Measurements from ENCODE around the gene CDX1. TPM values are rescaled to one million over a fixed set of nuclear protein-coding genes. Genes with fewer than 3 reads are reported as not detected.

The CDX1 gene
- total and polyA plus RNA-seq, 2 of the 8 experiments (the other 6 are each of a cell fraction or from before 2014, with no cell fraction given): not detected

DNA sequence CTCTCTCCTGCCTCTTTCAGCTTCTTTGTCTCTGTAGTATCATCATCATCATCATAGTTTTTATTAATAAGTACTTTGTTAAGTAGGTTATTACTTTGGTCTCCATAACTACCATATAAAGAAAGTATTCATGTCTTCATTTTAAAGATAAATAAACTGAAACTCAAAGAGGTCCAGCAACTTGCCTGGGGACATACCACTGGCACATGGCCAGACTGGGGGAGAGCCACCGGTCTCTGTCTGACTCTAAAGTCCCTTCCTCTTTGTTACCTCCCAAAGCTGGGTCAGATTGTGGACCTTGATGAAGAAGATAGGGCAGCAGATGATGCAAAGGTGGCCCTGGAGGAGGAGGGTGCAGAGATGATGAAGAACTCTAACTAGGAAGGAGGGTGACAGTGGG, 8.5 kb downstream of the CDX1 start:
- H4K91ac ChIP-seq (replicated peaks; ENCODE audit: insufficient read length, low read length): no peak overlapping the region
- no peaks in the 10 kb centered on the region for H3K79me2 ChIP-seq (ENCODE audit: control insufficient read depth in 1 of 2, insufficient read depth in 2 of 2, low read length in 2 of 2)
- H2BK12ac ChIP-seq (ENCODE audit: low read depth, low read length): no peak overlapping the region
- H3K18ac ChIP-seq (ENCODE audit: extremely low read depth, low read length): no peak overlapping the region
- H2AK5ac ChIP-seq (ENCODE audit: low read depth, low read length): no peak overlapping the region
- H3K79me1 ChIP-seq (ENCODE audit: low read depth, low read length): no peaks in the 10 kb centered on the region; the same call in 1 of the 2 replicates
- no peak overlapping the region for H2BK20ac ChIP-seq (ENCODE audit: low read length)
- no peaks in the 10 kb centered on the region for H4K20me1 ChIP-seq (replicated peaks in 1 of 2; ENCODE audit: control insufficient read depth in 1 of 2, insufficient read depth in 2 of 2, low read length in 2 of 2)
- H3K9ac ChIP-seq (replicated peaks in 1 of 4; ENCODE audit: extremely low read depth in 1 of 4, low read depth in 3 of 4, low read length in 3 of 4): no peak overlapping the region
- no peak overlapping the region for H2BK15ac ChIP-seq (ENCODE audit: low read length)
- H3K27me3 ChIP-seq (replicated peaks in 1 of 4; ENCODE audit: control insufficient read depth in 3 of 4, extremely low read depth in 1 of 4, insufficient read depth in 3 of 4, low read length in 3 of 4): peaks cover 4 to 23% (median 17%) of the 10 kb centered on the region in 4 experiments
- no peak overlapping the region for H3K4me2 ChIP-seq (ENCODE audit: insufficient read depth in 1 of 2, low read depth in 2 of 2, low read length in 2 of 2)
- CTCF ChIA-PET (ENCODE audit: partially characterized antibody): interaction anchor here (0.9 to 17.8 kb wide), 24 partner anchors 13 to 176 kb away, joined by 3 to 406 read pairs (median 6); partner anchors contain the start of genes CDX1, PDGFRB and SLC6A7
- TF ChIP-seq KDM4A (IDR thresholded peaks at IDR 0.05; ENCODE audit: low read depth, low read length, severe bottlenecking): no peak
- TF ChIP-seq KDM1A (IDR thresholded peaks at IDR 0.05; ENCODE audit: borderline replicate concordance, low read length): no peak
- TF ChIP-seq CREB1 (IDR thresholded peaks at IDR 0.05): no peak
- TF ChIP-seq TAF1 (IDR thresholded peaks at IDR 0.05; ENCODE audit: low read depth, low read length): no peak
- TF ChIP-seq SP2 (IDR thresholded peaks at IDR 0.05; ENCODE audit: low read length): no peak
- TF ChIP-seq TCF12 (IDR thresholded peaks at IDR 0.05; ENCODE audit: low read depth, low read length): no peak
- TF ChIP-seq CHD2 (IDR thresholded peaks at IDR 0.05; ENCODE audit: low read length): no peak
- TF ChIP-seq, protein P1, sequence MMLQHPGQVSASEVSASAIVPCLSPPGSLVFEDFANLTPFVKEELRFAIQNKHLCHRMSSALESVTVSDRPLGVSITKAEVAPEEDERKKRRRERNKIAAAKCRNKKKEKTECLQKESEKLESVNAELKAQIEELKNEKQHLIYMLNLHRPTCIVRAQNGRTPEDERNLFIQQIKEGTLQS (IDR thresholded peaks at IDR 0.05; ENCODE audit: insufficient read depth, low read depth, low read length): no peak
- no peak for TF ChIP-seq YY1 (IDR thresholded peaks at IDR 0.05; ENCODE audit: low read depth, low read length)
- no peak for TF ChIP-seq EGR1 (IDR thresholded peaks at IDR 0.05; ENCODE audit: borderline replicate concordance, low read depth, low read length)
- no peak for TF ChIP-seq EP300 (IDR thresholded peaks at IDR 0.05; ENCODE audit: borderline replicate concordance in 1 of 2, low read depth in 2 of 2, low read length in 2 of 2)
- TF ChIP-seq MAFK (IDR thresholded peaks at IDR 0.05; ENCODE audit: low read depth, low read length): no peak
- no peak overlapping the region for H2BK120ac ChIP-seq (replicated peaks; ENCODE audit: low read depth, low read length)
- no peak overlapping the region for H4K5ac ChIP-seq (ENCODE audit: insufficient read length, low read depth, low read length)
- no peak for DNase-seq (ENCODE audit: low read depth in 1 of 2, low spot score in 2 of 2)
- H3K4me1 ChIP-seq (replicated peaks in 1 of 4; ENCODE audit: control insufficient read depth in 3 of 4, insufficient read depth in 4 of 4, low read length in 3 of 4): no peaks in the 10 kb centered on the region; a peak in 1 of 7 replicates
- H4K8ac ChIP-seq (ENCODE audit: extremely low read depth, insufficient read depth, low read length): no peak overlapping the region
- no peaks in the 10 kb centered on the region for H3K36me3 ChIP-seq (ENCODE audit: control insufficient read depth in 2 of 4, insufficient read depth in 4 of 4, low read length in 3 of 4)
- H2BK5ac ChIP-seq (ENCODE audit: low read depth, low read length): no peak overlapping the region
- H3K14ac ChIP-seq (ENCODE audit: insufficient read length): no peak overlapping the region
- POLR2A ChIA-PET (ENCODE audit: partially characterized antibody): interaction anchor here (0.9 kb wide), 1 partner anchor 43 kb away, joined by 3 read pairs; no protein-coding TSS in a partner anchor
- H3K9me3 ChIP-seq (ENCODE audit: insufficient read depth in 2 of 2, low read depth in 1 of 2, low read length in 1 of 2): no peaks in the 10 kb centered on the region
- H3K23ac ChIP-seq (ENCODE audit: insufficient read length): no peak overlapping the region
- H3K4me3 ChIP-seq (ENCODE audit: extremely low read depth in 1 of 4, insufficient read depth in 2 of 4, low read depth in 3 of 4, low read length in 4 of 4): no peak overlapping the region
- no peak overlapping the region for H2AFZ ChIP-seq (ENCODE audit: low read length)
- no peaks in the 10 kb centered on the region for H3K23me2 ChIP-seq (ENCODE audit: low read depth, low read length)
- H3K56ac ChIP-seq (replicated peaks; ENCODE audit: insufficient read length, low read depth, low read length): no peak overlapping the region
- no peak for FAIRE-seq
- WGBS, 2 experiments (ENCODE audit: extremely low coverage in 1 of 2, insufficient coverage in 1 of 2, insufficient read length in 1 of 2, insufficient replicate concordance in 2 of 2, low coverage in 1 of 2, low lambda C conversion rate in 2 of 2, missing lambda C conversion rate in 1 of 2): 94% methylated on average over 1 of the region's 1 CpG; no CpG with 5 or more reads in 1 of the 2 experiments
- no peak overlapping the region for H3K27ac ChIP-seq (ENCODE audit: low read depth, low read length)
- H3K4ac ChIP-seq (replicated peaks; ENCODE audit: insufficient read length, low read depth, low read length): no peak overlapping the region

Data from H1 (cell line).